Lung microvascular endothelial cell (primary cell): ENCODE measurements around the gene CHST14. TPM values are rescaled to one million over a fixed set of nuclear protein-coding genes. Genes with fewer than 3 reads are reported as not detected.

Experiments used
- DNase-seq, 2 donors: peaks; one replicate each; pipeline versions ENCODE4 v3.0.0 to v3.0.0-alpha.2; 2010; ENCODE audit warnings: low read depth in 2 of 2
- total RNA-seq: library from RNA; depleted of rRNA; stranded (reverse); fragments of >200 nt; gene quantifications from 2 replicates; pipeline ENCODE4 v1.2.1, GENCODE V29; 2014

CHST14 gene
- total RNA-seq, 1 donor from 2014 or later = 6.7 TPM

DNA sequence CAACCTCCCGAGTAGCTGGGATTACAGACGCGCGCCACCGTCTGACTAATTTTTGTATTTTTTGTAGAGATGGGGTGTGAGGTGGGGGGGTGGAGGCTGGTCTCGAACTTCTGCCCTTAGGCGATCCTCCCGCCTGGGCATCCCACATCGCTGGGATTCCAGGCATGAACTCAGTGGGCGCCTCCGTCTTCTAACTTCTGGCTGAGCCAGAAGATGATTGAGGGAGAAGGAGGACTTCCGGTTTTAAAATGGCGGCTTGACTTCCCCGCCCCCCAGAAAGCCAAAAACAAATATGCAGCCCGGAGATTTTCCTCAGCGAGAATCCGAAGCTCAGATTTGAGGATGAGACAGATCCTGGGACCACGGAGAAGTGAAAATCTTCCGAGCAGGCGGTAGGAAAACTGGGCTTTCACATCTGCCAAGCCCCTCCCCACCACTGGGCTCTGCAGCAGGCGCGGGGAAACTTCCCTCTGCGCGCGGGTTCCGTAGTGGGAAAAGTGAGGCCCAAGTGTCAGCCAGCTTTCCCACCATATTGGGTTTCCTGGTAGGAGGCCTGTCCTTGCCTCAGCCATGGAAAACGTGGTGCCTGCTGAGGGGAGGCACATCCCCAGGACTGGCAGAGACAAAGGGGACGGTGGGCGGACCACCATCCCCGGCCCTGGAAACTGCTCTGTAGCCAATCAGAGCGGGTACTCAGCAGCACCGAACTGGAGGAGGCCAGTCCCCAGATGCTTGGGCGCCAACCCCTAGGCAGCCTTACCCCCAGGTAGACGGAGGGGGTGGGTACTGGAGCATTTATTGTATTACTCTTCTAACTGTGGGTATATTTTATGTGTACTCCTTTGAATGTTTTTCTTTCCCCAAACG, 17.3 kb downstream of the CHST14 start:
- no peak for DNase-seq

DNA sequence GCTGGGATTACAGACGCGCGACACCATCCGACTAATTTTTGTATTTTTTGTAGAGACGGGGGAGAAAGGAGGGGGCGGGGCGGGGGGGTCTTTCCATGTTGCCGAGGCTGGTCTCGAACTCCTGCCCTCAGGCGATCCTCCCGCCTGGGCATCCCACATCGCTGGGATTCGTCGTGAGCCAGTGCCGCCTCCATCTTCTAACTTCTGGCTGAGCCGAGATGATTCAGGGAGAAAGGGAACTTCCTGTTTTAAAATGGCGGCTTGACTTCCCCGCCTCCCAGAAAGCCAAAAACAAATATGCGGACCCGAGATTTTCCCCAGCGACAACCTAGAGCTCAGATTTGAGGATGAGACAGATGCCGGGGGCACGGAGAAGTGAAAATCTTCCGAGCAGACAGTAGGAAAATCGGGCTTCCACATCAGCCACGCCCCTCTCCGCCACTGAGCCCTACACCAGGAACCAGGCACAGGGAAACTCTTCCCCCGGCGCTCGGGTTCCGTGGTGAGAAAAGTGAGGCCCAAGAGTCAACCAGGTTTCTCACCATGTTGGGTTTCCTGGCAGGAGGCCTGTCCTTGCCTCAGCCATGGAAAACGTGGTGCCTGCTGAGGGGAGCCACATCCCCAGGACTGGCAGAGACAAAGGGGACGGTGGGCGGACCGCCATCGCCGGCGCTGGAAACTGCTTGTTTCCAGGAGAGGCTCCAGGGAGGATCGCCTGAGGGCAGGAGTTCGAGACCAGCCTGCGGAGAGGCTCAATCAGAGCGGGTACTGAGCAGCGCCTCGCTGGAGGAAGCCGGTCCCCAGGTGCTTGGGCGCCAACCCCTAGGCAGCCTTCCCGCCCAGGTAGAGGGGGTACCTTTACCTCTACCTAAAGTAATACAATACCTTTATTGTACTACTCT, 18.7 kb downstream of the CHST14 start:
- no peak for DNase-seq

DNA sequence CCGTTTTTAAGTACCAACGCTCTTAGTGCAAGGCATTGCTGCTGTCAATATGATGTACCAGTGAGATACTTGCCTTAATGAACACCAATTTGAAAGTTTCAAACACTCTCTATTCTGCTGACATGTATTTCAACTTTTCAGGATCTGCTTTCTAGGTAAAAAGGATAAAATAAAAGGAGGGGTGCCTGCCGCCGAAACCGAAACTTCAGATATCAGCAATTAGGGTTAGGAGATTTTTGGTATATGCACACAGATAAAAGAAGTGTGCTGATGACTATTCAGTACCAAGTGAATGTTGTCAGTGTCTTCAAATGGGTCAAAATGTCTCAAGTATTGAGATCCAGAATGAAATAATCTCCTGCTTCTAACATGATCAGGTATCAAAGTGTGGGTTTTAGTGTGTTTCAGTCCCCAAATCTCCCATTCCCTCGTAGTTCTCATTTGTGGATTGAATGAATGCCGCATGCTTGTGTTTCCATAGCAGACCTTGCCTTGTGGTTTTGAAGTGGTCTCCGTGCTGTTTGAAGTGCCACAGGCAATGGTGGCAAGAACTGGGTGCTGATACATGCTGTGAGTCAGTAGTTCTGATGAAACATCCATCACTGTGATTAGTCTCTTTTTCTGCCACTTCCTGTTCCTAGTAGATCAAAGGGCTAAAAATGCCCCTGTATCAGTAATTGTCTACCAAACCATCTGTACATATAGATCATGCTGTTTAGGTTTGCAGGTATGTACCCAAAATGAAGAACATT, 22.5 kb downstream of the CHST14 start:
- no peak for DNase-seq

DNA sequence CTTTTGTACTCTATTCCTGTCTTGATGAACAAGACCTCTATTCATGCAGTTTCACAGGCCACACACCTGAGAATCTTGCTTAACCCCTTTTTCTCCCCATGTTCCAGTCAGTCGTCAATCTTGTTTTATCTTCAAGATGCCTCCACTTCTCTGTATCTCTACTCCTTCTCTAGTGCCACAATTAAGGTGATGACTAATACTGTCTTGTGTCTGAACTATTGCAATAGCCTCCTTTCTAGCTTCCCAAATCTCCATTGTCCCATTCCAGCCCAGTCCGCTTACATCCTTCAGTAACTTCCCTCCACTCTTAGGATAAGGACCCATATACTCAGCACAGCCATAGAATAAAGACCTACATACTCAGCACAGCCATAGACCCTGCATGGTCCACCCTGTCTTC, 24.7 kb downstream of the CHST14 start:
- DNase-seq = no peak

DNA sequence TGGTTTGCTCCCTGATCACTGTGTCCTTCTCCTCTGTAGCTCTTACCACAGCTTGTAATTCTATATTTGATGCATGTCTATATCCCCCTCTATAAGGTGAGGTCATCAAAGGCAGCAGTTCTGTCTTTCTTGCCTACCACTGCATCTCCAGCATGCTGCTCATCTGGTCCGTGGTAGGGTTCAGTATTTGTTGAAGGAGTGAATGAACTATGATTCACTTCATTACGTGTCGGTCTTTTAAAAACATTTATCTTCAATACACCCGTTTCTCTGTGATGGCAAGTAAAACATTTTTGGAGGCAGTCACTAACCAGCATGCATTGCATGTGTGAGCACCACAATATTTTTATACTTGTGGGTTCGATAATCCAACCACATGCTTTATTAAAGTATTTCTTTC, 27.6 kb downstream of the CHST14 start:
- no peak for DNase-seq

DNA sequence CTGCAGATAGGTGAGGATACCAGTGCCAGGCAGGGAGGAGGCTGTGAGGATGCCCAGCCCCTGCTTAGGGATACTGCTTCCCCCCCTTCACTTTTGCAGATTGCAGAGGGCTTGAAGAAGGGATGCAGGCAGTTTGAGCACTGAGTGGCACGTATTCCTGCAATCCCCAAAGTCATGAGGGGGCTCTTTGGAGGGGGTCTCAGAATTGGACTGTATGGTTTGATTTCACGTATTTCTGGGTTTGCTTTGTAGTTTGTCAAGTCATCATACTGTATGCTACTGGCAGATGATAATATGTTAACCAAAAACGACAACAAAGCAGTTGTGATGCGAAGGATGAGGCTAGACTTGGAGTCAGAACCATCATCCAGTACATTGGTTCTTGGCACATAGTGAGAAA, 28.1 kb downstream of the CHST14 start:
- no peak for DNase-seq

DNA sequence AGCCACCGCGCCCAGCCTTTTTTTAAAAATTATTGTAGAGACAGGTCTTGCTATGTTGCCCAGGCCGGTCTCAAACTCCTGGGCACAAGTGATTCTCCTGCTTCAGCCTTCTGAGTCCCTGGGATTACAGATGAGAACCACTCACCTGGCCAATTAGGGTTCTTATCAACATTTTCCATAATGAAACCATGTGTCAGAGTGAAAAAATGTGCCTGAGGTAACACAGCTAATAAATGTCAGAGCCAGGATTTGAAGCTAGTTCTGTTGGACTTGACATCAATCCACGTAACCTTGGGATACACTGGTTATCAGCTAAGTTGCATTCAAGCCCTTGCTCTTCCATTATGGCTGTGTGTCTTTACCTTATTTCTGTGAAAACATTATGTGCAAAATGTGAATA, 29.1 kb downstream of the CHST14 start:
- DNase-seq = no peak

DNA sequence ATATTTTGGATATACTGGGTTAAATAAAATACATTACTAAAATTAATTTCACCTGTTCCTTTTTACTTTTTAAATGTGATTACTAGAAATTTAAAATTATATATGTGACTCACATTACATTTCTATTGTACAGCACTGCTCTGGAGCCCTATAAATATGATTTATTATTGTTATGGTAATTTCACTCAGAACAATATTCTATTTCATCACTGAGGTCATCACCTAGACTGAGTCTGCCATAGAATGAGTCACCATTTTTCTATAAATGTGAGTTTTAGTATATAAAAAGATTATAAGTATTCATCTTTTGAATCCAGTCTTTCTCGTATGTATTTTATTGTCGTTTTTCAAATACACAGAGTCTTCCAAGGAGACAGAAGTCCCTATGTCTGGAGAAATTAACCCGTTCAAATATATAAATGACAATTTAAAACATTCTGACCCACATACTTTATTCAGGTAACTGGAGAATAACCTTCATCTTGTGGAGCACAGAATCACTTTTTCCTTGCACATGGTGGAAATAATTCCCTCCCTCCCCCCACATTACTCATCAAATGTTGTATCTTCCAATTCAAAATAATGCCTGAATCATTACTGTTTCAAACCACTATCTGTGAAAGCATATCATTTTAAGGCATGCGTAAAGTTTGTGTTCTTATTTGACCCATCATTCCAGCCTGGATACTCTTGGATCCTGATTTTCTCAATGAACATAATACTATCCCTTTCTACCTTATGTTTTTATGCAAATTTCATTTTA, 30.0 kb downstream of the CHST14 start:
- DNase-seq = peak; percentile 11 to 40

DNA sequence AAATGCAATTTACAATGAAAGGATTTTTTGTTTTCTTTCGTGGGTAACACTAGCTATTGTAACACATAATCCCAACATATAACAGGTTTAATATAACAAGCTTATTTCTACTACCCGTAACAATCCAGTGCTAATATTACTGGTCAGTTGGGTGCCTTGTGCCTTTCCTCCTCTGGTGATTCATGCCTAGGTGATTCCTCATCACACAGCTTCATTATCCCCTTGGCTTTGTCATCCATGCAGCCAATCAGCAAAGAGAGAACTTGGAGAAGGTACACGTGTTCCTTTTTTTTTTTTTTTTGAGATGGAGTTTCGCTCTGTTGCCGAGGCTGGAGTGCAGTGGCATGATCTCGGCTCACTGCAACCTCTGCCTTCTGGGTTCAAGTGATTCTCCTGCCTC, 30.7 kb downstream of the CHST14 start:
- no peak for DNase-seq

DNA sequence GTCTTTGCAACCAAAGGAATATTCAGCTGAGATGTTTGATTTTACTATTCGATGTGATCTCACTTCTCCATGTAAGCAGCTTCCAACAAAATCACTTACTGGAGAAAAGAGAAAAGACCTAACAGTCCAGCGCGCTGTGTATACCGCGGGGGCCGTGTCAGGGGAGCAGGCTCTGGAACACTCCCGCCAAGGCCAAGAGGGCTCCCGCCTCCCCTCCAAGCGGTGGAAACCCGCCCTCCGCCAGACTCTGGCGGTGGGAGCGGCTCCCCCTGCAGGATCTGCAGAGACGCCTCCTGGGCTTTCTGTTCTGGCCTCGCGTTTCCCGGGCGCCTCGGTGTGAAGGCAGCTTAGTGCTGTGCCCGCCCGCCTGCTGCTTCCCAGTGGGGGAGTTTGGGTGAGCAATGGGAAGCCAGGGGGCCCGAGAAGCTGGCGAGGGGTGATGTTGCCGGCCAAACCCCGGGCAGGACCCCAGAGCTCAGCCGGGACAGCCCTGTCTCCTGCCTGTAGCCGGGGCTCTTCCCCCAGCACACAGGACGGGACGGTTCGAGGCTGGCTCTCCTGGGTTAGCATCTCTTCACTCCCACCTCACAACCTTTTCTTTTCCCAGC, 36.3 kb downstream of the CHST14 start:
- DNase-seq = peak; percentile 66 to 72

DNA sequence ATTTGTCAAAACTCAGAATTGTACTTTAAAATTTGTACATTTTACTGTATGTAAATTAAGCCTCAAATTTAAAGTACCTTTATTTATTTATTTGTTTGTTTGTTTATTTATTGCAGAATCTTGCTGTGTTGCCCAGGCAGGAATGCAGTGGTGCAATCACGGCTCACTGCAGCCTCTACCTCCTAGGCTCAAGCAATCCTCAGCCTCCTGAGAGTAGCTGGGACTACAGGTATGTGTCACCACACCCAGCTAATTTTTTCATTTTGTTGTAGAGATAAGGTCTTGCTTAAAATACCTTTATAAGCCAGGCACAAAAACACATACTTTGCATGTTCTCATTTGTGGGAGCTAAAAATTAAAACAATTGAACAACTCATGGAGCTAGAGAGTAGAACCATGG, 37.4 kb downstream of the CHST14 start:
- no peak for DNase-seq

DNA sequence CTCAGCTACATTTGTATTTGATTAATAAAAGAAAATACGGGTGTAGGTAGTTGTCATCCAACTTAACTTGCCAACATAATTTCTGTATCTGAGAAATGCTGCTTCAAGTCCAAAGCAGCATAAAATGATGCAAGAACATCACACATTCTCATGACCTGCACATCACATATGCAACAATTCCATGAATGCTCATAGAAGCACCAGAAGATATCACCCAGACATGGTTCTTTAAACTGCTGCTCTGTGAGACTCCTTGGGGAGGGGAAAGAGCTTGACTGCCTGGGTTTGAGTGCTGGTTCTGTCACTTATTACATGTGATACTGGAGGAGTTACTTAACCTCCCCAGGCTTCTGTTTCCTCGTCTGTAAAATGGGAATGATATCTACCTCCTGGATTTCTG, 39.4 kb downstream of the CHST14 start:
- no peak for DNase-seq

DNA sequence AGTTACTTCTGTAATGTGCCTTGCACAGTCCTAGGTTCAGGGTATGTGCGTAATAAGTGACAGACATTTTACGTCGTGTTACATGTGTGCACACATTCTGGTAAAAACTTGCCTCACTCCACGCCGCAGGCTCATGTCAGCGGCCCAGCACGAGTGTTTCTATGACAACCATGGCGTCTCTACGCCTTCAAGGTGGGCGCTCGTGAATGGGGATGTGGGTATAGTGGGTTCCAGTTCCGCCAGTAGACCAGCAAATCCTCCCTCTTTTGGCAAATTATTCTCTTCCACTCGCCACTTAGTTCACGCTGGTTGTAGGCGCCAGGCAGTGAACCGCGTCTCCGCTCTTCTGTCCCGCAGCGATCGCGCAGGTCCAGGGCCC, 40.3 kb downstream of the CHST14 start:
- no peak for DNase-seq

DNA sequence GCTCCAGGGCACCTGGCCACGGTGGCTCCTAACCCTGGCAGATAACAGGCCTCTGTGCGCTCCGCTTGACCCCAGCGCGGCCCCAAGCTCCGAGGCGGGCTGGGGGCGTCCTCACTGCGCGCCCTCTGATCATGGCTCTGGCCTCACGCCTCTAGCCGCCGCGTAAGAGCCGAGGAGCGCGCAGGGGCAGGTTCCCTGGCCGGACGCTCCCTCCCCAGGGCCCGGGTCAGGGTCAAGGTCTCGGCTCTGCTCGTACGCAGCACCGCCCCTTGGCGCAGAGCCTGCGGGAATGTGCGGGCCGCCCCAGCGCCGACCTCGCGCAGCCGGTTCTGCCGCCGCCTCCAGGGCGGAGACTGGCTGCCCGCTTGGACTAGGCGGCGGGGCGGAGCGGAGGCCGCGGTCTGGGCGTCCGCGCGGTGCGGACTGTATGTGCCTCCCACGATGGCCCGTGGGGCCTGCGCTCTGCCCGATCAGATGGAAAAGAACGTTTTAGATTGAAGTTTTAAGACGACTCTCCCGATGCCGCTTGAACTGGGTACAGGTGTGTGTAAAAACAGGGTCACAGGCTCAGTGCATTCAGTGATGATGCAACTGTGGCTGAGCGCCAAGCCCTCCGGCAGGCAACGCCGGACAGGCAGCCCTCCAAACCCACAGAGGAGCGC, 40.8 kb downstream of the CHST14 start:
- DNase-seq = peak; percentile 33 to 54

DNA sequence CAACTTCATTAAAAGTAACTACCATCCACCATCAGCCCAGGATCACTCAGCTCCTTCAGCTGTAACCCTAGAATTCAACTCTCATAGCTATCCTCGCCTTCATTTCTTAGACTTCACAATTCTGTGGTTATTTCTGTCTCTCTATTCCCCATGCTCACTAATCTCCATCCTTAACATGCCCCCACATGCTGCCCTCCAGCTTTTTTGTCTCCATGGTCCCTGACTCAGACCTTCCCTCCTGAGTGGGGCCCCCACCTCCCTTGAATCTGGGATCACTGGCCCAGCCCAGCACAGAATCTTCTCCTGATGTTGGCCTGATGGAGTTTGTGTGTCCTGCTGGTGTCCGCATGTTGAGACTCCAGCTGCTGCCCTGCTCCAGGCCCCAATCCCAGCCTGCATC, 41.7 kb downstream of the CHST14 start:
- no peak for DNase-seq

DNA sequence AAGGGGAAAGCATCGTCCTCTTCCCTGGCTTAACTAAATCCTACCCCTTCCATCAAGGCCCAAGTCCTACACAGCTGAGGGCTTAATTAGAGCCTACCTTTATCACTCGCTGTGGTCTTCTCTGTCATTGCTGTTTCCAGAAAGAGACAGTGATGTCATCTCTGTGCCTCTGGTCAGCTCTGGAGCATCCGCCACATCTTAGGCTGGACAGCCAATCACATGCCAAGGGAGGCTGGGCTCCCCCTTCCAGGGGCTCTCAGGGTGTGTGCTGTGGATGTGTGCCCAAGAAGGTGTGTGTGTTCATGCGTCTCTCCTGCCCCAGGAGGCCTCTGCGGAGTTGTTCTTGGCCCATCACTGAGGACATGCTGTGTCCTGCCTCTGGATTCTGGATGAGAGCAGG, 42.8 kb downstream of the CHST14 start:
- DNase-seq = no peak

DNA sequence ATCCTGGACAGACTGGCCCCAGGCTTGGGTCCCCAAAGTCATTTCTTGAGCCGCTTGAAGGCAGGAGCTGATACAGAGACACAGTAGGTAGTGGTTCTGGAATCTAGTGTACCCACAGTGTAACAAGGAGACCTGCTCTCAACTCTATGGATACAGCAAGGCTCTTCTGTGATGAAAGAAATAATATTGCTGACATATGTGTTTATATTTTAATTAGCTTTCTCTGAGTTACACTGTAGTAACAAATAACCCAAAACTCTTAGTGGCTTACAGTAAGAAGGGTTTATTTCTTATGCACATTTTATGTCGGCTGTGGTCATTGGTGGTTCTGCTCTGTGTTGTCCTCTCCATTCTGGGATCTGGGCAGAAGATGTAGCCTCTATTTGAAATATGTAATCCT, 45.5 kb downstream of the CHST14 start:
- DNase-seq = no peak
